Stimulated activated naive CD8-positive, alpha-beta T cell treated with anti-CD3 and anti-CD28 coated beads, Interleukin-15, Interleukin-2, amounts not matched to agents 100 U/mL and 50 U/mL, for 24 hours (primary cell): ENCODE results near the gene FCSK.

Experiments
- ATAC-seq: fragments of 150-1000 bp; cut with Tn5 transposase; one replicate; pipeline ENCODE4 v1.10.0; 2021
- DNase-seq: peaks from one replicate; pipeline ENCODE4 v3.0.0; 2021

The FCSK gene

DNA sequence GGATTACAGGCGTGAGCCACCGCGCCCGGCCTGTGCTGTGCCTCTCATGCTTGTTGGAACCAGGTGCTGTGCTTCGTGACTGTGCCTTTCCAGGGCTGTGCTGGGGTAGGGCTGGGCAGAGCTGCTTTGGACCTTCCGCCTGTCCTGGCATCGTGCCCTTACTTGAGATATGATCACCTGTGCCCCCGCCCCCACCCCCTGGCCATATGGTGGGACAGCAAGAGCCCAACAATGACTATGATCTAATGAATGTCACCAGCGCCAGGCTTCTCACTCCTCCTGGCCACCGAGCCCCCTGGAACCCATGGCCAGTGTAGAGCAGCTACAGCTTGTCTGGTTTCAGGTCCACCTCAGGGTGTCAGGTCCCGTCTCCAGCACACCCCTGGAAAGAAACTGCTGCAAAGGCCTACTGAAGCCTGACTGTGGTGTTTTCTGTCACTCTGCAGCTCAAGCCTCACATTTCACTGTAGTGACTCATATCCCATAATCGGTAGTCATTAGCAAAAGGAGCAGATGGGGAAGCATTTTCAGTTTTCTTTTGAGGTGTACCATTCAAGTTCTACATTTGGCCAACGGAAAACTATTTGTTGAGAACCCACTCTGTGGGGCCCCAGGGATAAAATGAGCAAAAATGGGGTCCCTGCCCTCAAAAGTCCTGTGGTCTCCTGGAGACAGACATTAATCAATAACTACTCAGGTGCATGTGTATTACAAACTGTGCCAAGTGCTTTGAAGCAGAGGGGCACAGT is 22.1 kb downstream of the FCSK start:
- ATAC-seq (peak; percentile 95), DNase-seq (peak; percentile 57)

- no peak for ATAC-seq
- DNase-seq, result no peak
Measured at GRCh38 chr16:70478169-70478568, 23.8 kb downstream of the FCSK start.

DNA sequence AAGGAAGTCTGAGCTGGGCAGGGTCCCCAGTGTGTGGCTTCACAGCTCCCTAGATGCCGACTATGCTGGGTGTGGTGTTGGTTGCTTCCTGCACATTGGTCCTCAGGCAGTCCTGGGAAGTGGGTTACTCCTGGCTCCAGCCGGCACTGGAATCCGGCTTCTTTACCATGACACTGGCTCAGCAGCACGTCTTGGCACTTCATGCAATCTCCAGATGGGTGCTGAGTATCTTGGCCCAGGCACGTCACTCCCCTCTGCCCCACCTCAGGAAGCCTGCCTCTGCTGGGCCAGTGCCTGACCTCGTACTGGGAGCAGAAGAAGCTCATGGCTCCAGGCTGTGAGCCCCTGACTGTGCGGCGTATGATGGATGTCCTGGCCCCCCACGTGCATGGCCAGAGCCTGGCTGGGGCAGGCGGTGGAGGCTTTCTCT is 24.5 kb downstream of the FCSK start:
- no peak for ATAC-seq
- DNase-seq, result no peak

DNA sequence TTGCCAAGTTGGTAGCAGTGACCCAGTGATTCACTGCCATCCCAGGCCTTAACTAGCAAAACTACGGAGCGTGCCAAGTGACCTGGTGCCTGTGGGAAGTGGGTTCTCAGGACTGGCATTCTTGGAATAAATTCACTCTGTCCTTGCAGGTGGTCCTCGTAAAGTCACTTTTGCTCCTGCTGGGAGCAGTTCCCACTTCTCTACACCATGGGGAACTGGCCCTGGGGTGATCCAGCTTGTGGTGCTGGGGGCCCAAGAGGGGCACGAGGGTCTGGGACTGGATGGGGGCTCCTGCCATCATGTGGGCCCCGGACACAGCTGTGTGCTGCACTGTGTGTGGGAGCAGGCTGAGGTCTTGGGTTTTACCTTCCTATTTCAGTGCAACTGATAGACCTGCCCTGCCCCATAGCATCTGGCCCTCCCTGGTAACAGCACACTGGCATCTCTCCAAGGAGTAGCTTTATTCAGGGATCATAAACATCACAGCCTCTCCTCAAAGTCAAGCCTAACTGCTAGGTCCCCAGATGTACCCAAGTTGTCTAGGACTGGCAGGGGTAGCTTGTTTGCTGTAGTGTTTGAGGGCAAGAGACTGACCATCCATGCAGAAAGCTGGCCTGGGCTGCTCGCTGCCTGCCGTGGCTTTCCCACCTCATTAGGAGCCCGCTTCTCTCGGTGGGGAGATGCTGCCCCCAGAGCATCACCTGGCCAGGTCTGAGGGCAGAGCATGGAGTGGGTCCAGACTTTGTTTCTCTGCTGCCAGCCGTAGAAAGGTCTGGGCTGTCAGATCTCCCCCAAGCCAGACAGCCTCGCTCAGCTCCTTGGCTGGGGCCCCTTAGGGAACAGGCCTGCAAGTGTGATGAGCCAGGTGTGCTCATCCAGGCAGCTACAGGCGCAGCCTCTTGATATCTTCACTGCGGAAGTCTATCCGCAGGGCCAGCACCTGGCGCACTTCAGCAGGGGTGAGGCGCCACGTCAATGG is 26.0 kb downstream of the FCSK start:
- no peak for ATAC-seq
- no peak for DNase-seq

DNA sequence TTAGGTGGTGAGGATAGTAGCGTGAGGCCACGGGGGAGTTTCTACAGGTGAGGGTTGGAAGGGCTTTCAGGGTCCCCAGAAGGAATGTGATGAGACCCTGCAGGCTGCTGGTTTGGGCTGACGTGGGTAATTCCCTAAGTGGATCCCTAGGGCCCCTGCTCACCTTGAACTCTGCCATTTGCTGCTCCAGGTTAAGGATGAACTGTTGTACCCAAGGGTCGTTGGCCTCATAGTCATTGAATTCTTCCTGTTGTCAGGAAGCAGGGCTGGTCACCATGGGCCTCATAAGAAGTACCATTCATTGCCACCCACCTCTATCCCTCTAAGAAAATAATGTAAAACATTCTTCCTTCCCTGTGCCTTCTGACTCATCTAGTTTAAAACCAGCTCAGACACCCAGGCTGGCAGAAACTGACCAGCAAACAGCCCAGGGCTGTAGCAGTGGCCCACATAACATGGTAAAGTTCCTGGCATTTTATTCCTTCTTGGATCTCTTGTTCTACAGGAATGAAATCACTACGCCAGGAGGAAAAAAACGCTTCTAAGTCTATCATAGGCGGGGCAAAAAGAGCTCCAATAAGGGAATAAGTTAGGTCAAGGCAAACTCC is 27.6 kb downstream of the FCSK start:
- no peak for DNase-seq
- no peak for ATAC-seq

DNA sequence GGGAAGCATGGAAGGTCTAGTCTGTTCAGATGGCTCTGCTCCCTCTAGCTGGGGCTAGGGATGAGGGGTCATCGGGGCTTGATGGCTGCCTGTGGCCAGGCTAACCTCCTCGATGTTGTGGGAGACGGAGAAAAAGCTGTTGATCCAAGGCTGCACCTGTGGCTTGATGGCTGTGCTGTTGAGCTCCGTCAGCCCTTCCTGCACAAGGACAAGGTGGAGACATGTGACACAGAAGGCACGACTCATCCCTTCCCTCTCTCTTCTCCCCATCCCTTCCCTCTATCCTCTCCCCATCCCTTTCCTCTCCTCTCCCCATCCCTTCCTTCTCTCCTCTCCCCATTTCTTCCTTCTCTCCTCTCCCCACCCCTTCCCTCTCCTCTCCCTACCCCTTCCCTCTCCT is 28.2 kb downstream of the FCSK start:
- DNase-seq (no peak), ATAC-seq (no peak)

DNA sequence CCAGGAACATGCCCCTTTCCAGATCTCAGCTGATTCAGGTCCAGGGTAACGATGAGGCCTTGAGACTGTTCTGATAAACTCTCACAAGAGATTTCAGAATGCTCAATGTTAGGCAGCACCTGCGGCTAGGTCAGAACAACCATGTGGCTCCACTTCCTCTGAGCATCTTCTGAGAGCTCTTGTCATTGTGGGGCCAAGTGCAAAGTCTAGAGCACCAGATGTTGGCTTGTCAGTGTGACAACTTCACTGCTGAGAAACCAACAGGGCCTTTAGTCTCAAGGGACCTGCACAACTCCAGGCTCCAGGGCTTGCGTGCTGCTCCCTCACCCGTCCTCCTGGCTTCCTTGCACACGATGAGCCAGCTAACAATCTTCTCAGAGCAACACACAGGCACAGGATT is 29.0 kb downstream of the FCSK start:
- ATAC-seq (peak; percentile 15), DNase-seq (no peak)

- ATAC-seq (no peak), DNase-seq (no peak)
Measured at GRCh38 chr16:70484867-70485266, 30.5 kb downstream of the FCSK start.

GRCh38 chr16:70490261-70490660 is 35.9 kb downstream of the FCSK start:
- ATAC-seq (no peak), DNase-seq (no peak)

- DNase-seq, result no peak
Measured at GRCh38 chr16:70493802-70494201, 39.4 kb downstream of the FCSK start.

GRCh38 chr16:70494202-70494770 is 39.9 kb downstream of the FCSK start:
- ATAC-seq, result peak; percentile 65
- DNase-seq, result no peak

More at GRCh38 chr16:70493802-70494201, 39.4 kb downstream of the FCSK start:
- ATAC-seq, result no peak

DNA sequence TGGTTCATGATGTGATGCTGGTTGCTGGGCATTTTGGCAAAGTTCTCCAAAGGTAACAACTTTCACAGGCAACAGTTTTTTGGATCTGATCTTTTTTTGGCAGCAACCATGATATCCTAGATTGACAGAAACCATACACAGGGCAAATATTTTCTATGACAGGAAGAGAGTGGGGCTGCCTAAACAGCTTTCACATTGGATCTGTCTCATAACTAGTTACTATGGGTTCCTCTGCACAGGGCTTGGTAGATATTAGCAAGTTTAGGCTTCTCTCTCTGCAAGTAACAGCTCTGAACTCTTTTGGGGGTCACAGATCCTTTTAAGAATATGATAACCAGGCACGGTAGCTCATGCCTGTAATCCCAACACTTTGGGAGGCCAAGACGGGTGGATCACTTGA is 40.4 kb downstream of the FCSK start:
- no peak for ATAC-seq
- no peak for DNase-seq

GRCh38 chr16:70495425-70496182 is 41.2 kb downstream of the FCSK start:
- no peak for ATAC-seq
- DNase-seq, result no peak

DNA sequence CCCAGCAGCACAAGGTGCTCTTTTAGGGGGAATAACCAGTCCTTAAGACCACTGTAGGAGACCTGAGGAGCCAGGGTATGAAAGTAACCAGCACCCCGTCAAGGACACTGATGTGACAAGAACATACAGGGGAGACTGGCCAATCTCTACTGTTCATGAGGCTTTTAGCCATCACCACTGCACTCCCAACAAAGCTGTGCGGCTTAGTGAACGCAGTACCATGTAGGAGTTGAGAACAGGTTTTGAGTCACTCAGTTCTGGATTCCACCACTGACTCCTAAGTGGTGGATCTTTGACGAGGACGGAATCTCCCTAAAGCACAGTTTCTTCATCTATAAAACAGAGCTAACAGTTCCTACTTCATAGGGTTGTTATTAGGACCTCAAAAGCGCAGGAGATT is 42.1 kb downstream of the FCSK start:
- DNase-seq (no peak), ATAC-seq (peak; percentile 75)

DNA sequence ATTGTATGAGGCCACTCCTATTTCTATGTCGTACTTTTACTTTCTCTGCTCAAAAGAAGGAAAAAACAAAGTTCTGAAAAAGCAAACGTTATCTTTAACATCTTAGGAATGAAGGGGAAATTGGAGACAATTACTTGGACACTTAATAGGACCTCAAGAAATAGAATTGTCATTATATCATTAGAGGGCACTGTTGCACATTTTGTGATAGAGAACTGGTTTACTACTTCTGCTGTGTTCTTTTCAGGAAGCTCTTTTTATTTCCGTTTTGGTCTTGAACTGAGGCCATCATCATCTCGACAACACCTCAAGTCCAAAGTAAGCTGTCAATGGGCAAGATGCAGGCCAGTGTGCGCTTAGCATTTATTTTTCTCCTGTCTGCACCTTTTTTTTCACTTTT is 54.4 kb downstream of the FCSK start:
- ATAC-seq, result no peak
- DNase-seq, result no peak

GRCh38 chr16:70510216-70510615 is 55.8 kb downstream of the FCSK start:
- ATAC-seq (no peak), DNase-seq (no peak)

- ATAC-seq (no peak), DNase-seq (no peak)
Measured at GRCh38 chr16:70511833-70512232, 57.4 kb downstream of the FCSK start.

DNA sequence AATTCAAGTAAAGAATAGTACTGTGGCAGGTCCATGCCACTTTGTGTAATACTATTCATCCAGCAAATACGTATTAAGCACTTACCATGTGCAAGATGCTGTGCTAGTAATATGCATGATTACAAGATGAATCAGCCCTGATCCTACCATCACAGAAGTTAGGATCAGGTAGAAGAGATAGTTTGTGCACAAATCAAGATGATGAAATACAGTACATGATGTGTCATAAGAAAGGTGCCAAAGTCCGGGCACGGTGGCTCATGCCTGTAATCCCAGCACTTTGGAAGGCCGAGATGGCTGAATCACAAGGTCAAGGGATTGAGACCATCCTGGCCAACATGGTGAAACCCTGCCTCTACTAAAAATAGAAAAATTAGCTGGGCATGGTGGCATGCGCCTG is 58.1 kb downstream of the FCSK start:
- ATAC-seq (no peak), DNase-seq (no peak)

GRCh38 chr16:70520612-70521297 is 66.4 kb downstream of the FCSK start:
- DNase-seq (no peak), ATAC-seq (peak; percentile 47)

DNA sequence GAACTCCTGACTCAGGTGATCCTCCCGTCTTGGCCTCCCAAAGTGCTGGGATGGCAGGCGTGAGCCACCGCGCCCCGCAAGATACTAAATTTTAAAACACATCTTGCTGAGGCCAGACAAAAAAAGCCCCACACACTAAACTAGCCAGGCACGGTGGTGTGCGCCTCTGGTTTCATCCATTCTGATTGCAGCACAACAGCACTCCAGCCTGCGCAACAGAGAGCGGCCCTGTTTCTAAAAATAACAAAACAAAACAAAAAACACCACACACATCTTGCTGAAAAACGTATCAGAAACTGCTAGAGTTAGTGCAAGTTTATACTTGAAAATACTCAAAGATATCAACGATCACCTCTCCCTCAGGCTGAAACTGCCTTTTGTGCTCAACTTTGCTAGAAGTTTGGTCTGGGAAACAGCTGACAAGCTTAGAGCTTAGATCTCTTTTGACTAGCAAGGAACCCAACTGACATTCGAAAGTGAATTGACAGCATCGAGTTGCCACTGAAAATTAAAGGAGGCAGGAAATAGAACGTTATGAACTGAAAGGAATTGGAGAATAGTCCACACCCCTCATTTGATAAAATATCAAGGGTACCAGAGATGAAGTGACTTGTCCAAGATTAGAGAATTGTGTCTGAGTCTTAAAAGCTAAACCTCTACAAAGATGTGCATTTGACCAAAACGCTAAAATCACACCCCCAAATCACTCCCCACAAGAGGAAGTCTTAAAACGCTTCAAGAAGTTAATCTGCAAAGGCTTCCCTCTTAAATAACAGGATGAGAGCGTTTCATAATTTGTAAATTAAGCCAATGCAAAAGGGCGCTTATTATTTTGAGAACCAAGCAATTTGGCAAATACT is 68.1 kb downstream of the FCSK start:
- DNase-seq (no peak), ATAC-seq (no peak)
